Caki2 (cell line): ENCODE measurements around the gene GNAT1. TPM values are rescaled to one million over a fixed set of nuclear protein-coding genes. Genes with fewer than 3 reads are reported as not detected.
A peak's percentile ranks its signal among the peaks of the same experiment; 100 is the strongest.

Source experiments
- DNase-seq: peaks from one replicate; pipeline ENCODE4 v3.0.0-alpha.2; 2015; ENCODE audit warnings: low read depth
- in situ Hi-C: cut with HindIII; loops from 2 replicates; pipeline ENCODE4 v1.10.0; 2016; ENCODE audit warnings: low sequenced_read_pairs, low pct_unique_long_range_greater_than_20kb, mixed read lengths
- total RNA-seq: library from RNA; depleted of rRNA; stranded (reverse); fragments of >200 nt; shearing (Covaris generic); gene quantifications from 2 replicates; pipeline ENCODE4 v1.2.3, GENCODE V29; 2014; ENCODE audit warnings: low replicate concordance

Gene GNAT1
- total RNA-seq, 1 experiment from 2014 or later = not detected

- no peak for DNase-seq
Observed at GRCh38 chr3:50194128-50194902, 2.9 kb downstream of the GNAT1 start.

GRCh38 chr3:50194903-50195500 lies 3.6 kb downstream of the GNAT1 start:
- in situ Hi-C loops = no loop called here
- no peak for DNase-seq

More at GRCh38 chr3:50194128-50194902, 2.9 kb downstream of the GNAT1 start:
- in situ Hi-C loops = no loop called here

- in situ Hi-C loops = no loop called here
- peak; percentile 42 for DNase-seq
Observed at GRCh38 chr3:50195501-50196252, 4.3 kb downstream of the GNAT1 start.

- DNase-seq = no peak
- in situ Hi-C loops = no loop called here
Observed at GRCh38 chr3:50196253-50196801, 4.9 kb downstream of the GNAT1 start.

GRCh38 chr3:50201573-50202315 lies 10.3 kb downstream of the GNAT1 start:
- no peak for DNase-seq
- in situ Hi-C loops = no loop called here

GRCh38 chr3:50202353-50203112 lies 11.1 kb downstream of the GNAT1 start:
- in situ Hi-C loops = no loop called here

GRCh38 chr3:50203113-50203808 lies 11.9 kb downstream of the GNAT1 start:
- no peak for DNase-seq

More at GRCh38 chr3:50202353-50203112, 11.1 kb downstream of the GNAT1 start:
- DNase-seq = no peak

GRCh38 chr3:50203809-50204803 lies 12.7 kb downstream of the GNAT1 start:
- in situ Hi-C loops = no loop called here
- no peak for DNase-seq

More at GRCh38 chr3:50203113-50203808, 11.9 kb downstream of the GNAT1 start:
- in situ Hi-C loops = no loop called here

GRCh38 chr3:50204804-50205412 lies 13.5 kb downstream of the GNAT1 start, which contains the start of gene SLC38A3:
Gene SLC38A3, plus strand, starts transcription at chr3:50205271. Its CDS starts 8,929 bp downstream, at chr3:50214200.
- no peak for DNase-seq
- in situ Hi-C loops = no loop called here

- no peak for DNase-seq
- in situ Hi-C loops = no loop called here
Observed at GRCh38 chr3:50205413-50206276, 14.2 kb downstream of the GNAT1 start.

GRCh38 chr3:50207359-50208042 lies 16.1 kb downstream of the GNAT1 start:
- in situ Hi-C loops = no loop called here

GRCh38 chr3:50208677-50209344 lies 17.4 kb downstream of the GNAT1 start:
- DNase-seq = no peak
- in situ Hi-C loops = no loop called here

More at GRCh38 chr3:50207359-50208042, 16.1 kb downstream of the GNAT1 start:
- DNase-seq = no peak

GRCh38 chr3:50210176-50210509 lies 18.7 kb downstream of the GNAT1 start:
- in situ Hi-C loops = no loop called here
- DNase-seq = no peak
